ENCODE data around the gene FOXP1.
A peak's percentile ranks its signal among the peaks of the same experiment; 100 is the strongest.

FOXP1 gene

GRCh38 chr3:71072986-71073385 is 510.5 kb downstream of the FOXP1 start:
- H3K4me3 ChIP-seq (ENCODE audit: low read depth in 1 of 5, low read length in 5 of 5) = no peak overlapping the region
- no peaks in the 10 kb centered on the region for H3K9me3 ChIP-seq (ENCODE audit: control insufficient read depth in 5 of 5, low read length in 5 of 5)
- H3K27ac ChIP-seq (ENCODE audit: low read depth, low read length) = no peak overlapping the region
- peaks cover 0 to 44% (median 28%) of the 10 kb centered on the region in 5 donors for H3K4me1 ChIP-seq (ENCODE audit: control insufficient read depth in 5 of 5, insufficient read depth in 5 of 5, low read length in 5 of 5)
- no peaks in the 10 kb centered on the region for H3K27me3 ChIP-seq (ENCODE audit: control insufficient read depth in 5 of 5, insufficient read depth in 4 of 5, low read length in 5 of 5)
- H3K9ac ChIP-seq (ENCODE audit: low read length in 5 of 5) = no peak overlapping the region
- H3K36me3 ChIP-seq (ENCODE audit: control insufficient read depth in 5 of 5, insufficient read depth in 5 of 5, low read length in 5 of 5) = no peaks in the 10 kb centered on the region

DNA sequence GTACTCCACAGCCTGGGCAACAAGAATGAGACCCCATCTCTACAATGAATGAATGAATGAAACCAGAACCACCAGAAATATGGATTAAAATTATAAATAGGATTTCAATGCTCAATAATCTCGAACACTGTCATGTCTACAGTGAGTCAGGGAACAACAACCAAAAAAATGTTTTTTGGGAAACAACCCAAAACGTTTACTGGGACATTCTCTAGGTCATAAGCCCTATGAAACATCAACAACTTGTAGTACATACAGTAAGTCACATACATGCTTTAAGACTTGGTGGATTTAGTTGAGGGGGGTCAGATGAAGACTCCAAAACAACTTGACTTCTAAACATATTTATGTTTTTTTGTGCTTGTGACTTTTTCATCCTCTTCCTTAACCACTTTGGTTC is 511.2 kb downstream of the FOXP1 start:
- no peaks in the 10 kb centered on the region for H3K27me3 ChIP-seq (ENCODE audit: control insufficient read depth in 5 of 5, insufficient read depth in 4 of 5, low read length in 5 of 5)
- H3K9ac ChIP-seq (ENCODE audit: low read length in 5 of 5) = no peak overlapping the region
- H3K36me3 ChIP-seq (ENCODE audit: control insufficient read depth in 5 of 5, insufficient read depth in 5 of 5, low read length in 5 of 5) = no peaks in the 10 kb centered on the region
- no peak overlapping the region for H3K27ac ChIP-seq (ENCODE audit: low read depth, low read length)
- no peaks in the 10 kb centered on the region for H3K9me3 ChIP-seq (ENCODE audit: control insufficient read depth in 5 of 5, low read length in 5 of 5)
- peaks cover 0 to 44% (median 29%) of the 10 kb centered on the region in 5 donors for H3K4me1 ChIP-seq (ENCODE audit: control insufficient read depth in 5 of 5, insufficient read depth in 5 of 5, low read length in 5 of 5)
- no peak overlapping the region for H3K4me3 ChIP-seq (ENCODE audit: low read depth in 1 of 5, low read length in 5 of 5)

DNA sequence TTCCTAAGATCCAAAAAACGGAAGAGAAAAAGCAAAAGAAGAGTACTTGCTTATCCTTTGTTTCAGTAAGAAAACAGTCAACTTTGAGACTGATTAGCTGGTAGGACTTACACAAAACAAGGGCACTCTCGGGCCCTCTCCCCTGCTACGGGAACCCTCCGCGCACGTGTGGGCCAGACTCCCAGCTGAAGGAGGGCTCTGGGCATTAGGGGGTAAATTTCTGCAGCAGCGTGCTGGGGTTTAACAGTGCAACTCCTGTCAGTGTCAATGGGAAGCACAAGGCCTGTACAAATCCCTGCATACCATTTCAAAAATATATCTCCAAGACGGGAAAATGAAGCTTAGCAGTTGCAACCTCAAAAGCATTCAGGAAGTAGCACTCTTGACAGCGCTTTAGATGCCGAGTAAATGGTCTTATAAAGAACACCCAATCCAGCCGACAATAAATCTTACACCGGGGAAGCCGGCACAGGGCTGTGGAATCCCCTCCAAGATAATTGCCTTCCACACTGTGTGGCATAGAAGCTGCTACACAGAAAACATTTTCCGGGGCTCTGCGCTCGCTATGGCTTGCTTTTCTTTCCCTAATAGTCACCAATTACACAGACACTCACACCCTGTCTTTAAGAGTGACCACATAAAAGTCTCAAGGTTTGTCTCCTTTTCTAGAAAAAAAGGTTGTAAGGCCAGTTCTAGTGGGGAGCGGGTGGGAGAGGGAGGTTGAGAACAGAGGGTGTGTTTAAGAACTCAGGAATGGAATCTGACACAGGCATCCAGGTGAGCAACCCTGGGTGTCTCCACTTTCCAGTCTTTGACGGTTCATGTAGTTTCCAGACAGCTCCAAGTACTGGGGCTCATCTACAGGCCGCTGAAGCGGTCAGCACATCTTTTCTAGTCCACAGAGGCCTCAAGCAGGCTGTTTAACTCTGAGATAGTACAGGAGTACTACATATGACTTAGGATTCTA is 512.7 kb downstream of the FOXP1 start:
- Histone ChIP-seq H3K4me1 (ENCODE audit: control insufficient read depth in 5 of 5, insufficient read depth in 5 of 5, low read length in 5 of 5) (peaks cover 0 to 54% (median 44%) of the 10 kb centered on the region in 5 donors), H3K4me3 (ENCODE audit: low read depth in 1 of 5, low read length in 5 of 5) (no peak overlapping the region), H3K36me3 (ENCODE audit: control insufficient read depth in 5 of 5, insufficient read depth in 5 of 5, low read length in 5 of 5) (no peaks in the 10 kb centered on the region), H3K9ac (ENCODE audit: low read length in 5 of 5) (peak overlapping the region in 1 of 5 donors; percentile 18), H3K9me3 (ENCODE audit: control insufficient read depth in 5 of 5, low read length in 5 of 5) (no peaks in the 10 kb centered on the region), H3K27me3 (ENCODE audit: control insufficient read depth in 5 of 5, insufficient read depth in 4 of 5, low read length in 5 of 5) (no peaks in the 10 kb centered on the region), H3K27ac (ENCODE audit: low read depth, low read length) (peak overlapping the region; percentile 20)

- Histone ChIP-seq H3K9me3 (ENCODE audit: control insufficient read depth in 5 of 5, low read length in 5 of 5) (no peaks in the 10 kb centered on the region), H3K27ac (ENCODE audit: low read depth, low read length) (no peak overlapping the region), H3K4me3 (ENCODE audit: low read depth in 1 of 5, low read length in 5 of 5) (no peak overlapping the region), H3K36me3 (ENCODE audit: control insufficient read depth in 5 of 5, insufficient read depth in 5 of 5, low read length in 5 of 5) (no peaks in the 10 kb centered on the region), H3K9ac (ENCODE audit: low read length in 5 of 5) (peak overlapping the region in 1 of 5 donors; percentile 18), H3K4me1 (ENCODE audit: control insufficient read depth in 5 of 5, insufficient read depth in 5 of 5, low read length in 5 of 5) (peaks cover 0 to 60% (median 48%) of the 10 kb centered on the region in 5 donors), H3K27me3 (ENCODE audit: control insufficient read depth in 5 of 5, insufficient read depth in 4 of 5, low read length in 5 of 5) (no peaks in the 10 kb centered on the region)
Observed at GRCh38 chr3:71069797-71070196, 513.7 kb downstream of the FOXP1 start.

DNA sequence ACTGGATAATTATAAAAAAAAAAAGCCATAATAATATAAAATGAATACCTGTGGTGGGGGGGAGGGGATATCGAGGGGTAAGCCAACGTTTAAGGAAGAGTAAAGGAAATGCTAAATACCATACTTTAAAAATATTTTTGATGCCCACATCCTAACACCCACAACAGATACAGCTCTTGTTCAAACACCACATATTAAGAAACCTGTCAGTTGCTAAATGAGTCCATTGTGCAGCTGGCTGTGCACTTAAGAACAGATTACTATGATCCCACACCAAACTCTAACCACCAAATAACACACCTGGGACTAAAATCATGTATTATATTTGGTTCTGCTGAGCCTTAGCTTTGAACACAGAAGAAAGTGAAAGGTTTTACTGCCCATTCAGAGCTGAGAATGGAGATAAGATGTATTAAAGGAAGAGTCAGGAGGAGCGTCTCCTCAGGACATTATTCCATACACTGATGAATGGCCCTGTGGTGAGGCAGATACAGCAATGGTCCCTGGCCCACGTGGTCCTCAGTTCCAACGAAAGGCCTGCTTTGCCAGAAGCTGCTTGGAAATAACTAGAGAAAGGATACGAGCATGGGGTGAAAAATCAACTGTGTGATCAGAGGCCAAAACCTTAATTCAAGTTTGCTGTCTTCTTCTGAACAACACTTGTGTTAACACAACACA is 515.4 kb downstream of the FOXP1 start:
- Histone ChIP-seq H3K27me3 (ENCODE audit: control insufficient read depth in 5 of 5, insufficient read depth in 4 of 5, low read length in 5 of 5) (no peaks in the 10 kb centered on the region), H3K36me3 (ENCODE audit: control insufficient read depth in 5 of 5, insufficient read depth in 5 of 5, low read length in 5 of 5) (no peaks in the 10 kb centered on the region), H3K9ac (ENCODE audit: low read length in 5 of 5) (no peak overlapping the region), H3K4me1 (ENCODE audit: control insufficient read depth in 5 of 5, insufficient read depth in 5 of 5, low read length in 5 of 5) (peaks cover 0 to 66% (median 59%) of the 10 kb centered on the region in 5 donors), H3K9me3 (ENCODE audit: control insufficient read depth in 5 of 5, low read length in 5 of 5) (no peaks in the 10 kb centered on the region), H3K27ac (ENCODE audit: low read depth, low read length) (peak overlapping the region; percentile 32), H3K4me3 (ENCODE audit: low read depth in 1 of 5, low read length in 5 of 5) (no peak overlapping the region)

DNA sequence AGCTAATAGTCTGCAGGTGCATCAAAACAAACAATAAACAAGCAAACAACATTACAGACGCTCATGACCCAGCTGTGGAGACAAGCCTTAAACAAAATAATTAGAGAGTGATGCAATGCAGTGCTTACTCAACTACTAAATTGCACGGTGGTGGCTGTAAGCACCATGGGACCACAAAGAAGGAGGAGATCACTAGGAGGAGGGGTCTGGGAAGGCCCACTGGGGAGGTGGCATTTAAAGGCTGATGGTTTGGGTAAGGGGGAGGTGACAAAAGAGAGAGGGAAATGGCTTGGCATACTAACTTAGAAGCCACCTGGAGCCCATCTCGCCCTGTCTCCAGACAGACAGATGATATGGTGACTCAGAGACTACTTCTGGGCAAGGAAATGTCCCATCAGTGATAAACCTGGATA is 516.7 kb downstream of the FOXP1 start:
- Histone ChIP-seq H3K27me3 (ENCODE audit: control insufficient read depth in 5 of 5, insufficient read depth in 4 of 5, low read length in 5 of 5) (no peaks in the 10 kb centered on the region), H3K27ac (ENCODE audit: low read depth, low read length) (peak overlapping the region; percentile 93), H3K4me3 (ENCODE audit: low read depth in 1 of 5, low read length in 5 of 5) (peak overlapping the region in 2 of 5 donors; percentile 19 to 88), H3K4me1 (ENCODE audit: control insufficient read depth in 5 of 5, insufficient read depth in 5 of 5, low read length in 5 of 5) (peaks cover 0 to 67% (median 60%) of the 10 kb centered on the region in 5 donors), H3K9ac (ENCODE audit: low read length in 5 of 5) (no peak overlapping the region), H3K9me3 (ENCODE audit: control insufficient read depth in 5 of 5, low read length in 5 of 5) (no peaks in the 10 kb centered on the region), H3K36me3 (ENCODE audit: control insufficient read depth in 5 of 5, insufficient read depth in 5 of 5, low read length in 5 of 5) (no peaks in the 10 kb centered on the region)

DNA sequence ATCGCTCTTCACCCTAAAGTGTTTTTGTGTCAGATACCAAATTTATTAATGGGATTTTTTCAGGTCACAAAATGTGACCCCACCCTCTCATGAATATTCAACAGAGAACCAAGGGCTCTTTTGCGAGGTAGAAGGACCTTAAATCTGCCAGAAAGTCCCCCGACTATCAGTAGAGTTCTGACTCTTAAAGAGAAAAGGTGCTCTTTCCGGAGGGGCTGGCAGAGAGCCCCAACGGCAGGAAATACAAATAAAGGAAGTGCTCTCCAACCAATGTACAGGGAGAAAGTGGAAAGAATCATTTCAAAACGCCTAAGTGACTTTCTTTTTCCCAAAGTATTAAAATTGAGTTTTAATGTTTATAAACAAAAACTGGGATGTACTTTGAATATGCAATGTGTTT is 517.2 kb downstream of the FOXP1 start:
- no peaks in the 10 kb centered on the region for H3K36me3 ChIP-seq (ENCODE audit: control insufficient read depth in 5 of 5, insufficient read depth in 5 of 5, low read length in 5 of 5)
- H3K27me3 ChIP-seq (ENCODE audit: control insufficient read depth in 5 of 5, insufficient read depth in 4 of 5, low read length in 5 of 5) = no peaks in the 10 kb centered on the region
- peak overlapping the region in 4 of 5 donors; percentile 19 to 94 (median 78) for H3K4me3 ChIP-seq (ENCODE audit: low read depth in 1 of 5, low read length in 5 of 5)
- H3K9ac ChIP-seq (ENCODE audit: low read length in 5 of 5) = peak overlapping the region in 4 of 5 donors; percentile 13 to 94 (median 34)
- H3K27ac ChIP-seq (ENCODE audit: low read depth, low read length) = peak overlapping the region; percentile 93
- H3K9me3 ChIP-seq (ENCODE audit: control insufficient read depth in 5 of 5, low read length in 5 of 5) = no peaks in the 10 kb centered on the region
- peaks cover 0 to 69% (median 62%) of the 10 kb centered on the region in 5 donors for H3K4me1 ChIP-seq (ENCODE audit: control insufficient read depth in 5 of 5, insufficient read depth in 5 of 5, low read length in 5 of 5)

- Histone ChIP-seq H3K27ac (ENCODE audit: low read depth, low read length) (peak overlapping the region; percentile 93), H3K9me3 (ENCODE audit: control insufficient read depth in 5 of 5, low read length in 5 of 5) (no peaks in the 10 kb centered on the region), H3K4me3 (ENCODE audit: low read depth in 1 of 5, low read length in 5 of 5) (peak overlapping the region; percentile 69 to 94 (median 88)), H3K4me1 (ENCODE audit: control insufficient read depth in 5 of 5, insufficient read depth in 5 of 5, low read length in 5 of 5) (peaks cover 2 to 75% (median 69%) of the 10 kb centered on the region in 5 donors), H3K27me3 (ENCODE audit: control insufficient read depth in 5 of 5, insufficient read depth in 4 of 5, low read length in 5 of 5) (no peaks in the 10 kb centered on the region), H3K9ac (ENCODE audit: low read length in 5 of 5) (peak overlapping the region; percentile 76 to 94 (median 85)), H3K36me3 (ENCODE audit: control insufficient read depth in 5 of 5, insufficient read depth in 5 of 5, low read length in 5 of 5) (no peaks in the 10 kb centered on the region)
Observed at GRCh38 chr3:71065764-71066013, 517.8 kb downstream of the FOXP1 start.

GRCh38 chr3:71064956-71065763 is 518.4 kb downstream of the FOXP1 start:
- H3K4me1 ChIP-seq (ENCODE audit: control insufficient read depth in 5 of 5, insufficient read depth in 5 of 5, low read length in 5 of 5) = peaks cover 2 to 74% (median 68%) of the 10 kb centered on the region in 5 donors
- H3K4me3 ChIP-seq (ENCODE audit: low read depth in 1 of 5, low read length in 5 of 5) = peak overlapping the region; percentile 69 to 95 (median 89)
- H3K27me3 ChIP-seq (ENCODE audit: control insufficient read depth in 5 of 5, insufficient read depth in 4 of 5, low read length in 5 of 5) = no peaks in the 10 kb centered on the region
- no peaks in the 10 kb centered on the region for H3K9me3 ChIP-seq (ENCODE audit: control insufficient read depth in 5 of 5, low read length in 5 of 5)
- H3K9ac ChIP-seq (ENCODE audit: low read length in 5 of 5) = peak overlapping the region; percentile 76 to 94 (median 85)
- H3K27ac ChIP-seq (ENCODE audit: low read depth, low read length) = peak overlapping the region; percentile 93
- no peaks in the 10 kb centered on the region for H3K36me3 ChIP-seq (ENCODE audit: control insufficient read depth in 5 of 5, insufficient read depth in 5 of 5, low read length in 5 of 5)

Measured in subcutaneous abdominal adipose tissue (tissue), 5 donors.